GM23338 (cell line): ENCODE data around the gene SLC39A10. TPM values are rescaled to one million over a fixed set of nuclear protein-coding genes. Genes with fewer than 3 reads are reported as not detected.

Experiments
- ATAC-seq: fragments of 200-7000 bp; cut with Tn5 transposase; 3 replicates; pipeline ENCODE4 v1.9.1; 2020
- DNase-seq: peaks from one replicate; pipeline ENCODE4 v3.0.0-alpha.2; 2015; ENCODE audit warnings: low spot score
- H2AFZ ChIP-seq: fragments of 200-600 bp; sonication (generic); 2 replicates; pipeline ENCODE4 v1.8.0; 2016; ENCODE audit warnings: antibody characterized with exemption, mild to moderate bottlenecking, moderate library complexity
- H3F3A ChIP-seq: fragments of 200-600 bp; sonication (generic); replicated peaks from 2 replicates; pipeline ENCODE4 v1.8.0; 2017; ENCODE audit warnings: antibody characterized with exemption, mixed run types, low read depth
- H3K27ac ChIP-seq: fragments of 200-600 bp; sonication (generic); 2 replicates; pipeline ENCODE4 v1.6.1; 2016; ENCODE audit warnings: low read depth
- H3K27me3 ChIP-seq: fragments of 200-600 bp; sonication (generic); 2 replicates; pipeline ENCODE4 v1.8.0; 2016; ENCODE audit warnings: mild to moderate bottlenecking, mixed run types, moderate library complexity; ENCODE audit not compliant: insufficient read depth
- H3K36me3 ChIP-seq: fragments of 200-600 bp; sonication (generic); 2 replicates; pipeline ENCODE4 v1.8.0; 2016; ENCODE audit warnings: mild to moderate bottlenecking; ENCODE audit not compliant: insufficient read depth
- H3K4me1 ChIP-seq: fragments of 200-600 bp; sonication (generic); 2 replicates; pipeline ENCODE4 v1.8.0; 2016; ENCODE audit warnings: mild to moderate bottlenecking, moderate library complexity; ENCODE audit not compliant: insufficient read depth
- H3K4me2 ChIP-seq: fragments of 200-600 bp; sonication (generic); 2 replicates; pipeline ENCODE4 v1.7.1; 2017; ENCODE audit warnings: mixed run types
- H3K4me3 ChIP-seq: fragments of 200-600 bp; sonication (generic); 2 replicates; pipeline ENCODE4 v1.6.1; 2016; ENCODE audit warnings: mixed run types
- H3K79me2 ChIP-seq: fragments of 200-600 bp; sonication (generic); replicated peaks from 2 replicates; pipeline ENCODE4 v1.8.0; 2017; ENCODE audit warnings: mild to moderate bottlenecking; ENCODE audit not compliant: insufficient read depth
- H3K9me2 ChIP-seq: fragments of 200-600 bp; sonication (generic); 2 replicates; pipeline ENCODE4 v1.8.0; 2017; ENCODE audit not compliant: insufficient read depth
- H4K20me1 ChIP-seq: fragments of 200-600 bp; sonication (generic); replicated peaks from 2 replicates; pipeline ENCODE4 v1.8.0; 2017; ENCODE audit warnings: mild to moderate bottlenecking; ENCODE audit not compliant: insufficient read depth
- H3K27ac Mint-ChIP-seq: 2 replicates; pipeline ENCODE4 v1.8.0; 2020; ENCODE audit warnings: inconsistent platforms, mild to moderate bottlenecking, moderate library complexity, mixed read lengths
- H3K27me3 Mint-ChIP-seq: 3 replicates; pipeline ENCODE4 v1.8.0; 2022; ENCODE audit warnings: low read depth, mild to moderate bottlenecking, moderate library complexity, mixed read lengths, inconsistent platforms; ENCODE audit not compliant: insufficient read depth, poor library complexity
- H3K36me3 Mint-ChIP-seq: 3 replicates; pipeline ENCODE4 v1.8.0; 2021; ENCODE audit warnings: low read depth, mild to moderate bottlenecking, inconsistent platforms, moderate library complexity, mixed read lengths
- H3K4me1 Mint-ChIP-seq: 3 replicates; pipeline ENCODE4 v1.8.0; 2020; ENCODE audit warnings: mild to moderate bottlenecking, inconsistent platforms, mixed read lengths
- H3K4me3 Mint-ChIP-seq: 3 replicates; pipeline ENCODE4 v1.8.0; 2021; ENCODE audit warnings: moderate library complexity, mild to moderate bottlenecking, inconsistent platforms, mixed read lengths
- H3K9me3 Mint-ChIP-seq: 3 replicates; pipeline ENCODE4 v1.8.0; 2020; ENCODE audit warnings: moderate library complexity, mild to moderate bottlenecking, inconsistent platforms, mixed read lengths
- CTCF ChIP-seq, 2 experiments: fragments of 200-600 bp in 1 of 2; sonication (generic) in 1 of 2; conservative IDR thresholded peaks; 2 replicates each; pipeline versions ENCODE4 v1.5.1 to v1.6.1; 2016 to 2017; ENCODE audit warnings: antibody characterized with exemption in 2 of 2, low read depth in 2 of 2, mild to moderate bottlenecking in 2 of 2, moderate library complexity in 1 of 2
- ETS1 ChIP-seq: IDR thresholded peaks from 2 replicates; pipeline ENCODE4 v1.6.1; 2016; ENCODE audit warnings: antibody characterized with exemption
- EZH2 ChIP-seq: fragments of 200-600 bp; sonication (generic); IDR thresholded peaks from one replicate; pipeline ENCODE4 v1.8.0; 2017; ENCODE audit warnings: antibody characterized with exemption, mild to moderate bottlenecking, low read depth; ENCODE audit not compliant: unreplicated experiment
- JUNB ChIP-seq: IDR thresholded peaks from one replicate; pipeline ENCODE4 v1.6.1; 2016; ENCODE audit warnings: antibody characterized with exemption; ENCODE audit not compliant: unreplicated experiment
- NANOG ChIP-seq: IDR thresholded peaks from 2 replicates; pipeline ENCODE4 v1.6.1; 2016; ENCODE audit warnings: antibody characterized with exemption, borderline replicate concordance
- POLR2AphosphoS5 ChIP-seq: IDR thresholded peaks from 2 replicates; pipeline ENCODE4 v1.6.1; 2016; ENCODE audit warnings: antibody characterized with exemption, low read depth
- STAT1 ChIP-seq: IDR thresholded peaks from one replicate; pipeline ENCODE4 v1.6.1; 2016; ENCODE audit warnings: antibody characterized with exemption; ENCODE audit not compliant: unreplicated experiment
- ZNF114 ChIP-seq: fragments of 250-450 bp; sonication (Bioruptor Pico); IDR thresholded peaks from 2 replicates; pipeline ENCODE4 v1.5.0; 2020; ENCODE audit warnings: mild to moderate bottlenecking, moderate library complexity
- ZNF331 ChIP-seq: fragments of 250-450 bp; sonication (Bioruptor Pico); IDR thresholded peaks from 2 replicates; pipeline ENCODE4 v1.5.0; 2020; ENCODE audit warnings: low read depth, mild to moderate bottlenecking, moderate library complexity
- ZNF462 ChIP-seq: fragments of 250-450 bp; sonication (Bioruptor Pico); IDR thresholded peaks from 2 replicates; pipeline ENCODE4 v1.5.0; 2020; ENCODE audit warnings: mild to moderate bottlenecking, moderate library complexity
- polyA plus RNA-seq: library from polyadenylated mRNA; unstranded; fragments of >200 nt; fragmentation: Nextera tagmentation; extraction: Ambion mirVana; gene quantifications from 2 replicates; pipeline ENCODE4 v1.2.1, GENCODE V29; 2016
- total RNA-seq: library from RNA; depleted of rRNA; stranded (reverse); fragments of >200 nt; shearing (Covaris generic); gene quantifications from 2 replicates; pipeline ENCODE4 v1.2.3, GENCODE V29; 2014

Gene SLC39A10
- total and polyA plus RNA-seq, 2 experiments from 2014 or later, result 261 to 356 TPM

- Histone ChIP-seq H4K20me1 (no peaks in the 10 kb centered on the region; the same call in 1 of the 2 replicates), H3K4me1 (peaks cover 40% of the 10 kb centered on the region), H3K79me2 (peaks cover 76% of the 10 kb centered on the region), H3K4me3 (no peak overlapping the region), H3K36me3 (no peaks in the 10 kb centered on the region), H3K27me3 (no peaks in the 10 kb centered on the region), H3K27ac (no peak overlapping the region; the same call in 1 of the 2 replicates), H3K9me2 (no peaks in the 10 kb centered on the region), H2AFZ (no peak overlapping the region), H3K4me2 (peak overlapping the region; percentile 0; the same call in 1 of the 2 replicates), H3F3A (no peaks in the 10 kb centered on the region)
- Mint-ChIP-seq H3K9me3 (no peaks in the 10 kb centered on the region), H3K27me3 (peaks cover 11% of the 10 kb centered on the region), H3K4me3 (no peak overlapping the region), H3K36me3 (peaks cover 14% of the 10 kb centered on the region), H3K4me1 (peaks cover 34% of the 10 kb centered on the region), H3K27ac (no peak overlapping the region)
- DNase-seq, result no peak
- no peak for ATAC-seq
- TF ChIP-seq ETS1, result no peak
- no peak for TF ChIP-seq ZNF462
- no peak for TF ChIP-seq JUNB
- TF ChIP-seq STAT1, result no peak
- TF ChIP-seq POLR2AphosphoS5, result no peak
- TF ChIP-seq EZH2, result no peak
- no peak for TF ChIP-seq CTCF (conservative IDR thresholded peaks at IDR 0.05; ENCODE audit: low read depth in 2 of 2)
- TF ChIP-seq ZNF114 (CRISPR knock-in tag), result no peak
- no peak for TF ChIP-seq NANOG
- TF ChIP-seq ZNF331 (CRISPR knock-in tag), result no peak
These were observed 37.4 kb upstream of the SLC39A10 start for GRCh38 chr2:195619590-195619989.
